GM12875 (cell line): ENCODE measurements around the gene ENTREP3.

ENCODE experiments used
- H3K4me3 ChIP-seq: one replicate; pipeline ENCODE4 v1.5.1; 2011; ENCODE audit warnings: low read depth, low read length, control low read depth
- CTCF ChIP-seq: IDR thresholded peaks from 2 replicates; pipeline ENCODE4 v1.5.1; 2011; ENCODE audit warnings: low read depth, mild to moderate bottlenecking, control low read depth, inconsistent platforms, low read length, moderate library complexity, borderline replicate concordance; ENCODE audit not compliant: insufficient read depth

The ENTREP3 gene

GRCh38 chr1:155256058-155256852 is 972 bp upstream of the ENTREP3 start:
- no peak for TF ChIP-seq CTCF
- H3K4me3 ChIP-seq = no peak overlapping the region

GRCh38 chr1:155254714-155255242 is 505 bp downstream of the ENTREP3 start:
- no peak for TF ChIP-seq CTCF
- peak overlapping the region; percentile 68 for H3K4me3 ChIP-seq

- TF ChIP-seq CTCF = no peak
- H3K4me3 ChIP-seq = peak overlapping the region; percentile 68
Observed at GRCh38 chr1:155254228-155254713, 1.0 kb downstream of the ENTREP3 start.

GRCh38 chr1:155253797-155254196 is 1.5 kb downstream of the ENTREP3 start:
- no peak for TF ChIP-seq CTCF
- H3K4me3 ChIP-seq = peak overlapping the region; percentile 68

GRCh38 chr1:155253208-155253607 is 2.1 kb downstream of the ENTREP3 start:
- no peak for TF ChIP-seq CTCF
- H3K4me3 ChIP-seq = no peak overlapping the region

- no peak for TF ChIP-seq CTCF
- H3K4me3 ChIP-seq = no peak overlapping the region
Observed at GRCh38 chr1:155251566-155251965, 3.7 kb downstream of the ENTREP3 start.
